GM03348 (cell line): ENCODE results near the gene VAPA.
A peak's percentile ranks its signal among the peaks of the same experiment; 100 is the strongest.

ENCODE experiments used
- DNase-seq: peaks from one replicate; pipeline ENCODE4 v3.0.0; 2012; ENCODE audit warnings: low spot score

The VAPA gene

DNA sequence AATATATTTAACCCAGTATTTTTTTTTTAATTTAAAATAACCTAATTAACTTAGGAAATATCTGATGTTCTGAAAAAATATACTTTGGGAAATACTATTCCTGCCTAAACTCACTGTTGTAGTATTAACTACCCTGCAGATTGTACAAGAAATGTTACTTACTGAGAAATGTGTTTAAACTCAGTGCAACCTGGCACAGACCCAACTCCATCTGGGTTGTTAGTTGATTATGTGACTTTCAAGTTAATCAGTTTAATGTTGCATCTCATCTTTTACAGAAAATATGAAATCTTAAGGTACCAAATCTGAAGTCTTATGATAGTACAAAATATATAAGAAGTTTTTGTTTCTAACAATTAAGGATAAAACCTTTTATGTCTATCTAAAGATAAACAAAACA, 27.3 kb downstream of the VAPA start:
- DNase-seq: no peak

DNA sequence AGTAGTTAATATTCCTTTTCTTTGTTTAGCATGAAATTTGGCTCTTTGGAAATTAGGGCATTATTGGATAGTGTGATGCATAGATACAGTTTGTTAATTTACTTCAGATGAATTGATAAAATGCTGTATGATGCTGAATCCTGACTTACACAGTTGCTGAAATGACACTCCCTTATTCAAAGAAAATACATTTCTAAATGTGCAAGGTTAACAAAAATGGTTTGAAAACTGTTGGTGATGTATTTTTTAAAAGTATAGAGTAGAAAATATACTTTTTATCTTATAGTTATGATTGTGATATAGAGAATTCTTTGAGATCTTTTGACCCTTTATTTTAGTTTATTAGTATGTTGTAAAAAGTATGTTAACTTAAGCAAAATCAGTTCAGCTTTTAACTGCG, 27.8 kb downstream of the VAPA start:
- DNase-seq: no peak

DNA sequence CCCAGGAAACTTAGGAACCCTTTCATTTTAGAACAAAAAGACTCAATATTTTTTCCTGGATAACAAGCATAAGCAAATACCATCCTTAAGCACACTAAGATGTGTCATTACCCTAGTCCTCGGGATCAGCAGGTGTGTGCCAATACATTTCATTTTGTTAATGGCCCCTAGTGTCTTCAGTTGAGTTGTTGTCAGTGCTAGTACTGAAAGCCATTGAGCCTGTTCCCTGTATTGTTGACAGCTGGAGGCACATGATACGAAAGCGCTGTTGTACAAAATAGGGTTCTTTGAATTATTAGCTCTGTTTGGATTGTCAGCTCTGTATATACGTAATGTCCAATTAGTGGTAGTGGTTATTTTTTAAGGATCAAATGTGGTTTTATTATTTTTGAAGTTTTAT, 29.5 kb downstream of the VAPA start:
- DNase-seq: no peak

DNA sequence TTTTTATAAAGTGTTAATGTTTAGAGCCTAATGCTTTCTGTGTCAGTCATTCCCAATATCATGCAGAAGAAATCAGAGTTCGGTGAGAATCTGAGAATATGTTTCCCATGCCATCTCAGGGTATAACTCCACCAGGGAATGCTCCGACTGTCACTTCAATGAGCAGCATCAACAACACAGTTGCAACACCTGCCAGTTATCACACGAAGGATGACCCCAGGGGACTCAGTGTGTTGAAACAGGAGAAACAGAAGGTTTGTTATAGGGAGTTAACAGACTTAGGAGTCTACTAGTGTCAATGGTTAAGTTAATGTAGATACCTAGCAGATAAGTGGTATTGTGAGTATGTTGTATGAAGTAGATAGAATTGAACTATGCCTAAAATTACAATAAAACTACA, 31.0 kb downstream of the VAPA start:
- DNase-seq: no peak

DNA sequence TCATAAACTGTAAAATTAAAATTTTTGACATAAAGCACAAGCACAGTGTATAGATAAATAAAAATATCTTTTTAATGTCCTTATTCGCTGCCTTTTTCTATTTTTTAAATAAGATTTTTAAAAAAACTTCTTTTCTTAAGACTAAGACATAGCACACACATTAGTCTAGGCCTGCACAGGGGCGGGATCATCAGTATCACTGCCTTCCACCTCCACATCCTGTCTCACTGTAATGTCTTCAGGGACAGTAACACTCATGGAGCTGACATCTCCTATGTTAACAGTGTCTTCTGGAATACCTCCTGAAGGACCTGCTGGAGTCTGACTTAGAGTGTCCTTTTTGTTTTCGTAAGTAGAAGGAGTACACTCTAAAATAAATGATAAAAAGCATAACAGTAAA, 33.0 kb downstream of the VAPA start:
- DNase-seq: no peak

DNA sequence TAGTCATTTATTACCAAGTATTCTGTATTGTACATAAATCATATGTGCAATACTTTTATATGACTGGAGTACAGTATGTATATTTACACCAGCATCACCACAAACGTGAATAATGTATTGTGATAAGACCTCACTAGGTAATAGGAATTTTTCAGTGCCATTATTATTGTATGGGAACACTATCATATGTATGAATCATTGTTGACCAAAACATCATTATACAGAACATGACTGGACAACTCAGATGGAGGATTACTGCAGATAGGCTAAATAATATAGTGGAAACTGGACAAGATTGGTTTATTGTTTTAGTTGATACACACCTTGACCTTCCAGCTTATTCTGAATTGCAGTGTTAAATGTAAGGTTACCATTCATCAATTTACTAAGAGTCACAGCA, 33.4 kb downstream of the VAPA start:
- DNase-seq: no peak

DNA sequence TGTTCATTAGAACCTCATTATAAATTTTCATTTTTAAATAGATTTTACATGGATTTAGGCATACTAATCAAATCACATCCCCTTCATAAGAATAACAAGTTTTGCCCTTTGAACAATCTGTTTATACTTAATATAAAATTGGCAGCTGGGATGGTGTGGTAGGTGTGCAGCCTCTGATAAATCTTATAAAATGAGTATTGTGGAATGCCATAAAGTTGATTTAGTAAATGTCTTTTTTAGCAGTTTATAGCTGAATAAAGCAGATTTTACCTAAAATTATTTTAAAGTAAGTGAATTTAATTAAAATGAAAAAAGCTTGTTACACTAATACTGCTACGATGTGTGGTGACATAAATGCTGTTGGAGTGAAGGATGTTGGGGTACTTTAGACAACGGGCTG, 35.5 kb downstream of the VAPA start:
- no peak for DNase-seq

DNA sequence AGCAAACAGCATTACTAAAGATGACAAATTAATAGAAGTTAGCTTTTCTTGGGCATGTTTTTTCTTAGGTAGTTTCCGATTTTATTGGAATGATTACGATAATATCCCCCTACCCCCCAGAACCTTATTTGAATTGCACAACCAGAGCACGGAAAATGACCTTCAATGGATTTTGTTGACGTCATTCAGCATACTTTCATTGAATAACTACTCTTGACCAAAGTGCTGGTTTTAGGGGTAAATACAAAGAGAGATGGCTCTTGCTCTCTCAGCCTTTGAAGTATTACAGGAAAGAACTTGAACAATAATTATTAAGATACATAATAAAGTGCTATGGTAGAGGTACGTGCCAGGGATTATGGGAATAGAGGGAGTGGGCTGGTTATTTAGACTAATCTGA, 36.0 kb downstream of the VAPA start:
- DNase-seq: no peak

DNA sequence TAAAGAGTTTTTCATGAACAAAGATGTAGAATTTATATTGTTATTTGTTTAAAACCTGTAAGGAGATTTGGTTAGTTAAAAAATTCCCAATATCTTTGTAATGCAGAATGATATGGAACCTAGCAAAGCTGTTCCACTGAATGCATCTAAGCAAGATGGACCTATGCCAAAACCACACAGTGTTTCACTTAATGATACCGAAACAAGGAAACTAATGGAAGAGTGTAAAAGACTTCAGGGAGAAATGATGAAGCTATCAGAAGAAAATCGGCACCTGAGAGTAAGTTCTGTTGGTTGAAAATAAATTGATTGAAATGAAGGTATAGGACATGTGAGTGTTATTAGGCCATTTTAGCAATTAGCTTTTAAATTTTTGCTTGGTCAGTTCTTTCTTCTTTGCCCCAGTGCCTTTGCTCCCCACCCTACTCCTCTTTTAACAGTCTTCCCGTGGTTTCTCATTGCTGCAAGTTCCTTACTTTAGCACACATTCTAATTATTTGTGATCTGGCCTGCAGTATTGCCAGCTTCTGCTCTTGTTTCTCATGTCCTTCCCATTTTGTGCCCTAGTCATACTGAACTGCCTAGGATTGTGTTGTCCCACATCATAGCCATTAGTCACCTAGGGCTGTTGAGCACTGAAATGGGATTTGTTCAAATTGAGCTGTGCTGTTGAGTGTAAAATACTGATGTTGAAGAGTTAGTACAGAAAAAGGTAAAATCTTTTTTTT, 36.6 kb downstream of the VAPA start:
- DNase-seq: no peak

DNA sequence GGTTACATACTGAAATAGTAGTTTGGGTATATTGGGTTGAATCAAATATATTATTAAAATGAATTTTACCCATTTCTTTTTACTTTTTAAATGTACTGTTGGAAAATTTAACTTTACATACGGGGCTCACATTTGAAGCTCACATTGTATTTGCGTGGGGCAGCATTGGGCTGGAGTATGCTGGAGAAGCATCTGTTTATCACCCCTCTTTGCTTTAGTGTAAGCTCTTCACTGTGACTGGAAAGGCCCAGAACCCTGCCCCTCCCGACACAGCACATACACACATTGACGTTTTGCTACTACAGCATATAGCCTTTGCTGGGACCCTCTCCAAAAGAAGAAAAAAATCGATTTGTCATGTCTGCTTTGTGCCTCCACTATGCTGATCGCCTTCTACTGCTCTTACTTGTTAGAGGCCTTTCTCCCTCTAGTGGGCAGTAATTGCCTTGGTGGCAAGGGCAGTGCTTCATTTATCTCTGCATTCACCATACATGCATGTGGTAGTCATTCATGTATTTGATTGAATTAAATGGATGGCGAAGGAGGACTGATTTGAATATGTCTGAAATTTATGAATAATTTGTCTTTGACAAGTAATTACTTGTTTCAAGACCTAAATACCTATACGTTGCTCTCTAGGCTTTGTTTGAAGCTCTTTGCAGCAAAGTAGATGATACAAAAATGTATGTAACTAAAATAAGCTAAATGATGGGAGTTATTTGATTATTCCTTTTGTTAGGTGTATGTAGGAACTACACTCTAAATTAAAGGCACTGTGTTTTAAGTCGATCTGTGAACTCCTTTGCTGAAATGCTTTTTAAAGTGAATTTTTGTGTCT, 37.4 kb downstream of the VAPA start:
- DNase-seq: peak; percentile 70

DNA sequence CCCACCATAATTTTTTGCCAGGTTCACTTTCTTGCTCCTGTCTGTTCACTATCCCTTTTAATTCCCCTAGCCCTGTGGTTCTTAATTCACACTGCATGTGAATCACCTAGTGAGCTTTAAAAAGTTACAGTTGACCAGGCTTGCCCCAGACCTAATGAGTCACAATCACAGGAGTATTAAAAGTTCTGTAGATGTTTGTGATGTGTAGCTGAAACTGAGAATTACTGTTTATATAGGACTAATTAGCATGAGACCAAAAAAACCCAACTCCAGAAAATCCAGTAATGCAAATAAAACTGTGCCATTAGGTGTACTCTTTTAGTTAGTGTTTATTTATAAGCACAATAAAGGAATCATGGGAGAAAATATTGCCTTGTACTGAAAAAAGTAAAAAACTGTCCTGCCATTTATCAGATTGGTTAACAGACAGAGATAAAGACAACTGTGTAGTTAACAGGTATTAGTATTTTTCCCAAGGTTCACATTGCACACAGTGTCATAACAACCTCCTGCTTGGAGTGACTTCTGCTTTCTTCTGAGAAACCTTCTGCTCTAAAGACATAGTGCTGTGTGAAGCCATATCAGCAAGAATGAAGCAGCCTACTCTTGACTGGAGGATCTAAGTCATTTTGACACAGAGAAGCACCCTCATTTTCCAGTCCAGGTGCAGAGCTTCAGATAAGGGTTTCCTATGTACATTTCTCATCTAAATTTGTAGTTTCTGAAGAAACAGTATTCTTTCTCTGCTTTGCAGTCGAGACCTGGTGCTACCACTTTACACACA, 39.0 kb downstream of the VAPA start:
- DNase-seq: no peak

DNA sequence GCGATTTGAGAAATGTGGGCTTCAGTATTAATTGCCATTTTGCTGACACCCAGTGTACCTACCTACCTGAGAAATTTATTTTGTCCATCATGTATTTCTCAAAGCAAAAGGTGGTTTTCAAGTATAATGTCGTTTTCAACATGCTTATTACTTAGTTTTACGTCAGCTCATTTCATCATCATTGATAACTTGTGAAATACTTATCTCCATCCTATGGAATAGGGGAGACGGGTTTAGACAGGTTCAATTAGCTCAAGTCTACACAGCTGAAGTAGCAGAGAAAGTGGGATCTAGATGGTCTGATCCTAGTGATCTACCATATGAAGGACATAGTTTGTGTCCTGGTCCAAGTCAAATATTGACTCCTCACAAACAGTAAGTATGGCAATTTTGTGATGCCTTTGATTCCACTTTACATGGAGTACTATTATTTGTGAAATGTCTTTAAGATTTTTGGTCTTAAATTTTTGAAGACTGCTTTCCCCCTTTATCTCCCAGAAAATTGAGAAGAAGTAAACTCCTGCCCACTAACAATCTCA, 45.1 kb downstream of the VAPA start:
- DNase-seq: no peak

DNA sequence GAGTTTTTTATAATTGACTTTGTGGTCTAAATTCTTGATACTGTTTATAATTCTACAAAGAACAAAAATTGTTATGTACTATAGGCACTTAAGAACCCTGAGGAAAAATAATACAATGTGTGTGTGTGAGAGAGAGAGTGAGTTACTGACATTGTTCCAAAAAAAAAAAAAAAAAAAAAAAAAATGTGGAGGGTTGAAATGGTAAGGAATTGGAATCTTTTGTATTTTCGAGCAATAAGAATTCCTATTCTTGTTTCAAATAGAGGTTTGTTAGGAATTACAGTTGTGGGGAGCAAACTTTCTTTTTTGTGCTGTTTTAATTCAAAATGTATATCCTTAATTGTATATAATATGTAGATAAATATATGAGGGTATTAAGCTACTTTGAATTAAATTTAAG, 45.7 kb downstream of the VAPA start:
- no peak for DNase-seq

DNA sequence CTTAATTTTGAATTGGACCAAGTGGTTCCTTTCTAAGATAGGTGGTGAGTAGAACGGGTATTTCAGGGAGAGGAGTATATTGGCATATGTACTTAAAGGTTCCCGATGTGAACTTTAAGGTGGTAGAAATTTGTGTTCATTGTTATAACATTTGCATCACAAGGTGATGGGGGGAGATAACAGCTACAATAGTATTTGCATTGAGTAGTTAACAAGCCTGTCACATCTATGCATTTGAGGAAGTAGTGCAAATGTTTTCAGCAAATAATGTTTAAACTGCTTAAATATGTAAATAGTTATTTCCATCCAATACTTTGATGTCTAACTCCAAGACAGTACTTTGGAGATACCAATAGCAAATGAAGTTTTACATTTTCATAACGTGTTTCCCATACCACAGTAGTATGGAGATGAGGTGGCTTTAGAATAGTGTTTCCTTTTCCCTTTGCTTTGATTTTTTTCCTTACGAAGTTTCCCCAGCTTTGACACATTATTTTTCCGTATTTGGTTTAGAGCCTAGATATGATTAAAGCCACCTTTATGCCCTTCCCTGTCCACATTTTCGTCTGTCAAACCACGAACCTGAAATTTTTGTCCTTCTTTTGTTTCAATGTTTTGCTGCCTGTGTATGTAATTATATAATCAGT, 46.6 kb downstream of the VAPA start:
- DNase-seq: no peak

DNA sequence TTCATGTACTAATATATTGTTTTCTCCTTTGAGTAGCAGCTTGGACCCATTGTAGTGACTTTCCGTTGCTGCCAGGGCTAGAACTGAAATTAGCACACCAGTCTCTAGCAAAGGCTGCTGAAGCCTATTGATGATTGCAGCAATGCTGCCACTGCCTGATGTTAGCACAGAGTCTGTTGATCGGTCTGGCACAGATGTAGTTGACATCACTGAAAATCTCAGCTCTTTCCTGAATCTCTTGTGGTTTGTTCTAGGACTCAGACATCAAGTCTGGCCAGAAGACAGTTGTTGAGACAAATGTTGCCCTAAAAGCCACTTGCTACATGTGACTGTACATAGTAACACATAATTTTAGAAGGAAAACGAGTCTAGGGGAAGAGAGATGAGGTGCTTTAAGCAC, 47.2 kb downstream of the VAPA start:
- DNase-seq: peak; percentile 16

DNA sequence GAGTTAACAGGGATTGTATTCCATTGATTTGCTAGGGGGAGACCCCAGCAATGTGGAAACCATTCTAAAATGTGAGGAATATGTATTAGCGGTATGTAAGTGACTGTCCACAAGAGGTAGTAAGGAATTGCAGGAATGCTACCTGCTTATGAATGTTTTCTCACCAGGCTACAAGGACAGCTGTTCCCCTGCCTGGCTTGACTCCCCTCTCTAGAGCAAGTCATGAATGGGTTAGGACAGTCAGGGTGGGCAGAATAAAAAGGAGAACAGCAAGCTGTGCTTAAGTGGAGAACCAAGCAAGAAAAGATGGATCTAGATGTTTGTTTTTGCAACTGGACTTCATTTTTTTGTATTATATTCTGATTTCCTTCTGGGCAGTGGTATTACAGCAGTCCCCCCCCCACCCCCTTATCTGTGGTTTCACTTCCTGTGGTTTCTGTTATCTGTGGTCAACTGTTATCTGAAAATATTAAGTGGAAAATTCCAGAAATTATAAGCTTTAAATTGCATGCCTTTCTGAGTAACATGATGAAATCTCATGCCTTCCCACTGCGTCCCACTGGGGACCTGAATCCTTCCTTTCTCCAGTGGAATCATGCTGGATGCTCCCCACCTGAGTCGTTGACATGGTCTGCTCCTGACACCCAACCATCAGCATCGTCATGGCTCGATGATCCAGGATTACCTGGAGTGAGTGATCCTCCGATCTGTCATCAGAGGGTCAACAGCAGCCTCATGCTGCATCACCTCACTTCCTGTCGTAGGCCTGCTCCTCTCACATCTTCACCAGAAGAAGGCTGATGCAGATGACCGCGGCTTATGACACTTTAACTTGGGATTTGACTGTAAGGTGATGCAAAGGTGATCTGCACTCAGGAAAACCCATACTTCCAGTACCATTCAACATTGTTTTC, 52.2 kb downstream of the VAPA start:
- peak; percentile 27 for DNase-seq

DNA sequence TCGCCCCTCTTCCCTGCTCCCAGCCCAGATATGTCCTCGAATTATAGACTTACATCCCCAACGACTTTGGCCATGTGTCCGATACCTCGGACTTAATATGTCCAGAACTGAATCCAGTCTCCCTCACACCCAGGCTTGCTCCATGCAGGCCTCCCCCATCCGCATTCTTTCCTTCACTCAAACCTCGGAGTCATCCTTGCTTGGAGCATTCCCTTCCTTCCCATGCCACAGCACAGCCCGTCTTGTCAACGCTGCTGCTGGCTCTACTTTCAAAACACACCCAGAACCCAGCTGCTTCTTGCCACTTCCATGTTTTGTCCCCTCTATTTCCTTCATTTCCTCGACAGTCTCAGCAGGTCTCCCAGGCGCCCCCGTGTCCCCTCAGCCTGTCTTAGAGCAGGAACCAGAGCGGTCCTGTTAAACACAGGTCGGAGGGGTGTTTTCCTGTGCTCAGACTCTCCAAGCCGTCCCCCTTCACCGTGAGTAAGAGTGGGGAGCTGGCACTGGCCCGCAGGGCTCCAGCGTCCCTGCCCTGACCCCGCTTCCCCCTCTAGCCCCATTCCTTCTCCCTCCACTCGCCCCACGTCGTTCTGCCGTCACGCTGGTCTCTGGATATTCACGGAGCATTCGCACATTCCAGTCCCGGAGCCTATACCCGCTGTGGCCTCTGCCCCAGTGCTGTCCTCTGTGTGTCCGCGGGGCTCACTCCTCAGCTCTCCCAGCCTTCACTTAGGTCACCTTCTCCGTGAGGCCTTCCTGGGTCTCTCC, 54.4 kb downstream of the VAPA start:
- DNase-seq: no peak

DNA sequence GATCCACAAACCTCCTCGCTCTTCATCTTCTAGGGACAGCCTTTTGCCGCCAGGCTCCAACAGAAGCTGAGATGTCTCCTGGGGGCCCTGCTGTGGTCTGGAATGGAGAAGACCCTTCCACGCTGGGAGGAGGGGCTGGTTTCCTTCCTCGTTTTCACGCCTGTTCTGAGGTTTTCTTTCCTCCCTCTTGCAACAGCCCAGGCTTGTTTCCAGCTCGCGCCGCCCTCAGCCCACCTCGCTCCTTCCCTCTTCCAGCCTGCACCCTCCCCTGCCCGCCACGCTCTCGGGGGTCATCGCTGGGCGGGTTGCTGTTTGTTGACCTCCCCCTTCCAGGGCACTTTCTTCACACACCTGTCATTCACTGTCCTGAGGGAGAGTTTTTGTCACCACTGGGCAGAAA, 55.4 kb downstream of the VAPA start:
- DNase-seq: no peak

DNA sequence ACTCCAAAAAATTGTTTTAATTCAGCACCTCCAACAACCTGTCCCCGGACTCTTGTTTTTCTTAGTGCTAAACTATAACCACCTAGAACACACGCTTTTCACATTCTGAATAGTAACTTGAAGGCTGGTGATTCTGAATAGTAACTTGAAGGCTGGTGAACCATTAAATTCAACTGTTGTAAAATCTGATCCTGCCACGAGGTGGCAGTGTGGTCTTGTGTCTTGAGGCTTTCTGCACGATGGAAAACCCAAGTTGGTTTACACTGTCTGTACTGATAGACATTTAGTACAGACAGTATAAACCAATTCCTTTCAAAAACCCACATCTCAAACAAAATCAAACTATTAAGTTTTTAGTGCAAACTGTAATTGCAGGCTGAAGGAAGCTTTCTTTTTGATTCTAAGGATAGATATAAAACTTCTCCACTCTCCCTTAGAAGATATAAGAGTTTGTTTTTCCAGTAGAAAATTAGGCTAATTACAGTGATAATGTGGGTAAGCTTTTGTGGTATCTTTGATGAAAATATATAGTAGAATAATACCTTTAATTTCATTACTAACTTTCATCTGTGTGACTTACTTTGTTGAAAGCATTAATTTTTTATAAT, 57.6 kb downstream of the VAPA start:
- peak; percentile 82 for DNase-seq

DNA sequence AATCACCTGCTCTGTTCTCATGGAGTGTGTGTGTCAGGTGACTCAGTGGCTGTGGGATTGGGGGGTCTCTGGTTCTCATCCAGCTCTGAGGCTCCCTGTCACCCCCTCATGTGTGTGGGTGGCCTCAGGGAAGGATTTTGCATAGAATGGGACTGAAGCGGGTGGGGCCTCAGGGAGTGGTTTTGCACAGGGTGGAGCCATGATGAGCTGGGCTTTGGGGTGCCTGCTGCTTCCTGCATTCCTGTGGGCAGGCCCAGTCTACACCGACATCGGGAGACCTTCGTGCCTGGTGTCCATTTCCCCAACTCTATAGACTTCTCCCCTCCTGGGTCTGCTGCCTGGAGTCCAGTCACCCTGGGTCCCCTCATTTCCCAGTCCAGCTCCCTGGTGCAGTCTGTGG, 59.7 kb downstream of the VAPA start:
- no peak for DNase-seq
